H9 (cell line): ENCODE results near the gene VGLL3. TPM values are rescaled to one million over a fixed set of nuclear protein-coding genes. Genes with fewer than 3 reads are reported as not detected.
"Not testable (repeated sequence)": the region's sequence is repeated elsewhere in the genome, so short reads cannot be mapped to it uniquely, and the experiment has no call there.

ENCODE experiments used
- DNase-seq: peaks from one replicate; pipeline ENCODE4 v3.0.0-alpha.2; 2017
- H2AFZ ChIP-seq: one replicate; pipeline ENCODE4 v1.6.1; 2013; ENCODE audit warnings: mild to moderate bottlenecking, low read length, control low read depth, moderate library complexity
- H2AK5ac ChIP-seq: 2 replicates; pipeline ENCODE4 v1.6.1; 2013; ENCODE audit warnings: low read length, control low read depth, mixed read lengths; ENCODE audit not compliant: insufficient read length
- H2BK120ac ChIP-seq: one replicate; pipeline ENCODE4 v1.6.1; 2013; ENCODE audit warnings: low read depth, mild to moderate bottlenecking, low read length, control low read depth, inconsistent platforms; ENCODE audit not compliant: poor library complexity, severe bottlenecking
- H2BK12ac ChIP-seq: 2 replicates; pipeline ENCODE4 v1.6.1; 2013; ENCODE audit warnings: low read length, control low read depth, mixed read lengths, low read depth; ENCODE audit not compliant: insufficient read length
- H2BK15ac ChIP-seq: 2 replicates; pipeline ENCODE4 v1.6.1; 2013; ENCODE audit warnings: low read depth, low read length, control low read depth
- H2BK20ac ChIP-seq: one replicate; pipeline ENCODE4 v1.6.1; 2013; ENCODE audit warnings: low read depth, mild to moderate bottlenecking, low read length, control low read depth, inconsistent platforms; ENCODE audit not compliant: poor library complexity, severe bottlenecking
- H2BK5ac ChIP-seq: 2 replicates; pipeline ENCODE4 v1.6.1; 2013; ENCODE audit warnings: low read length, control low read depth, mixed read lengths; ENCODE audit not compliant: insufficient read length
- H3K14ac ChIP-seq: 2 replicates; pipeline ENCODE4 v1.6.1; 2013; ENCODE audit warnings: low read length, control low read depth; ENCODE audit not compliant: insufficient read depth
- H3K18ac ChIP-seq: 2 replicates; pipeline ENCODE4 v1.6.1; 2013; ENCODE audit warnings: low read depth, mild to moderate bottlenecking, mixed read lengths, low read length, control low read depth; ENCODE audit not compliant: insufficient read length
- H3K23ac ChIP-seq: 2 replicates; pipeline ENCODE4 v1.6.1; 2013; ENCODE audit warnings: low read length, control low read depth, mixed read lengths, low read depth; ENCODE audit not compliant: insufficient read length
- H3K23me2 ChIP-seq: 2 replicates; pipeline ENCODE4 v1.6.1; 2013; ENCODE audit warnings: low read depth, mild to moderate bottlenecking, mixed read lengths, low read length, control low read depth; ENCODE audit not compliant: insufficient read length, poor library complexity, severe bottlenecking
- H3K27ac ChIP-seq: 2 replicates; pipeline ENCODE4 v1.5.1; 2013; ENCODE audit warnings: low read length, control low read depth, mixed read lengths, low read depth; ENCODE audit not compliant: insufficient read length
- H3K27me3 ChIP-seq: 2 replicates; pipeline ENCODE4 v1.6.1; 2013; ENCODE audit warnings: low read length, control low read depth, inconsistent platforms; ENCODE audit not compliant: insufficient read depth
- H3K4ac ChIP-seq: 2 replicates; pipeline ENCODE4 v1.6.1; 2013; ENCODE audit warnings: low read depth, mild to moderate bottlenecking, control low read depth, inconsistent platforms, low read length, moderate library complexity
- H3K4me1 ChIP-seq: 2 replicates; pipeline ENCODE4 v1.6.1; 2013; ENCODE audit warnings: low read length, control low read depth, inconsistent platforms; ENCODE audit not compliant: insufficient read depth
- H3K4me2 ChIP-seq: 2 replicates; pipeline ENCODE4 v1.6.1; 2013; ENCODE audit warnings: low read length, control low read depth, mixed read lengths; ENCODE audit not compliant: insufficient read length, insufficient read depth
- H3K56ac ChIP-seq: 2 replicates; pipeline ENCODE4 v1.6.1; 2013; ENCODE audit warnings: low read depth, mild to moderate bottlenecking, mixed read lengths, low read length, control low read depth; ENCODE audit not compliant: insufficient read length
- H3K79me1 ChIP-seq: 2 replicates; pipeline ENCODE4 v1.6.1; 2013; ENCODE audit warnings: low read depth, mild to moderate bottlenecking, moderate library complexity, low read length, control low read depth, inconsistent platforms; ENCODE audit not compliant: insufficient read depth, poor library complexity, severe bottlenecking
- H3K79me2 ChIP-seq: 2 replicates; pipeline ENCODE4 v1.6.1; 2013; ENCODE audit warnings: low read length, control low read depth, inconsistent platforms; ENCODE audit not compliant: insufficient read depth
- H3K9ac ChIP-seq: 2 replicates; pipeline ENCODE4 v1.6.1; 2013; ENCODE audit warnings: low read length, control low read depth, mixed read lengths; ENCODE audit not compliant: insufficient read length; ENCODE audit errors: extremely low read depth
- H3K9me3 ChIP-seq: one replicate; pipeline ENCODE4 v1.6.1; 2013; ENCODE audit warnings: low read depth, low read length, inconsistent platforms; ENCODE audit not compliant: control insufficient read depth
- H3T11ph ChIP-seq: one replicate; pipeline ENCODE4 v1.6.1; 2013; ENCODE audit warnings: mild to moderate bottlenecking, low read length, control low read depth, inconsistent platforms
- H4K20me1 ChIP-seq: one replicate; pipeline ENCODE4 v1.6.1; 2013; ENCODE audit not compliant: control insufficient read depth, insufficient read length, insufficient read depth
- H4K5ac ChIP-seq: 2 replicates; pipeline ENCODE4 v1.6.1; 2013; ENCODE audit warnings: low read depth, mild to moderate bottlenecking, mixed read lengths, low read length, control low read depth; ENCODE audit not compliant: insufficient read length
- H4K8ac ChIP-seq: replicated peaks from 2 replicates; pipeline ENCODE4 v1.6.1; 2013; ENCODE audit warnings: low read length, control low read depth, mixed read lengths, low read depth; ENCODE audit not compliant: insufficient read length
- H4K91ac ChIP-seq: 2 replicates; pipeline ENCODE4 v1.6.1; 2013; ENCODE audit warnings: low read depth, mild to moderate bottlenecking, moderate library complexity, mixed read lengths, low read length, control low read depth; ENCODE audit not compliant: insufficient read length
- H3K27ac Mint-ChIP-seq, 3 experiments: 2 replicates in 2 of 3; 3 replicates in 1 of 3; pipeline ENCODE4 v1.8.0; 2020 to 2021; ENCODE audit warnings: mixed read lengths in 3 of 3, mild to moderate bottlenecking in 1 of 3, moderate library complexity in 1 of 3
- H3K27me3 Mint-ChIP-seq: 2 replicates; pipeline ENCODE4 v1.8.0; 2021; ENCODE audit warnings: low read depth, mild to moderate bottlenecking, moderate library complexity, mixed read lengths
- H3K36me3 Mint-ChIP-seq, 3 experiments: 2 replicates in 2 of 3; 3 replicates in 1 of 3; pipeline ENCODE4 v1.8.0; 2020 to 2021; ENCODE audit warnings: low read depth in 3 of 3, mixed read lengths in 3 of 3; ENCODE audit not compliant: insufficient read depth in 1 of 3
- H3K4me1 Mint-ChIP-seq, 2 experiments: 2 replicates each; pipeline ENCODE4 v1.8.0; 2020; ENCODE audit warnings: mixed read lengths in 2 of 2
- H3K4me3 Mint-ChIP-seq, 2 experiments: 2 replicates in 1 of 2; 3 replicates in 1 of 2; pipeline ENCODE4 v1.8.0; 2020 to 2021; ENCODE audit warnings: mild to moderate bottlenecking in 2 of 2, mixed read lengths in 2 of 2, moderate library complexity in 1 of 2
- H3K9me3 Mint-ChIP-seq, 2 experiments: 2 replicates in 1 of 2; 3 replicates in 1 of 2; pipeline ENCODE4 v1.8.0; 2020; ENCODE audit warnings: mild to moderate bottlenecking in 2 of 2, mixed read lengths in 2 of 2, moderate library complexity in 1 of 2
- WGBS: extraction: QIAGEN DNeasy Blood & Tissue Kit; methylation state at CpG from one replicate; pipeline ENCODE4 v1.1.7; 2013; ENCODE audit warnings: missing lambda C conversion rate, low lambda C conversion rate, mixed read lengths; ENCODE audit not compliant: insufficient read length; ENCODE audit errors: extremely low coverage; 5-methylcytosine and 5-hydroxymethylcytosine counted together
- total RNA-seq: library from RNA; stranded (reverse); gene quantifications from 2 replicates; pipeline ENCODE4 v1.2.1, GENCODE V29; 2021
- TF ChIP-seq, protein P1 (sequence below): fragments of 200-600 bp; sonication (generic); conservative IDR thresholded peaks from 3 replicates; pipeline ENCODE4 v1.8.0; 2021; ENCODE audit warnings: antibody characterized with exemption, mild to moderate bottlenecking

VGLL3 gene
- total RNA-seq, 1 experiment from 2014 or later, result 19.7 TPM

DNA sequence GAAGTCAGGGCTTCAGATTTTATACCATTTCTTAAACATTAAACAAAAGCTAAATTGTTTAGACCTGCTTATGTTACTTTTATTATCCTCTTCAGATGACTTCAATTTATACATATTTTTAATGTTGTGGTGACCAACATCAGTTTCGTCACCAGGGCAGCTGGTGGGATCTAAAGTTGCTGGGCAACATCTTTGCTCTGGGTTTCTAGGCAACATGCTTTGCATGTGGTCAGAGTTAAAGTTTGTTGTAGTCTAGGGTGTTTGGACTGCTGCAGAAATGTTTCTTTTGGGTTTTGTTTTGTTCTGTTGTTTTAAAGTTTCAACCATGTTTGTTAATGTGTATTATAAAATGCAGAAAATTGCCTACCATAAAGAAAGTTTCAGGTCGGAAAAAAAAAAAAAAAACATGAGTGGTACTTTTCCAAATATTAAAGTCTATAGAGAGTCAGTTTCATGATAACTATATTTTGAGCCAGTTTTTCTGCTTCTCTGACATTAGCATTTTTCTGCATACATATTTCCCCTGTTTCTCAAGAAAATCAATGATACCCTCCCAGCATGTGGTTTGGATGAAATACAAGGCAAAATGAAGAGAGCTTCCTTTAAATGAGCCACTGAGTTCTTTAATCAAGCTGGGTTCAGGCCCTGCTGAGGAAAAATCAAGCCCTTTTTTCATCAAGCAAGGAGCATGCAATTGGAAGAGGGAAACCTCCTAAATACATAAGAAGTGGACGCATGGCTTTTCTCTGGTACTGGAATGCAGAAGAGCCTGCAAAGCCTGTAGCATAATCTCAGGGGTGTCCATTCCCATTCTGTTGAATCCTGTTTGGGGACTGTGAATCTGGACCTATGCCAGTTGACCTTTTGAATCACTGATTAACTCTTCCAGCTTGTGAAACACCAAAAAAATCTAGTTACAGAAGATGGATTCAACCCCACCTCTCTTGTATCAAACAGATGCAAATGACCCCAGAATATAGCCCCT, 35.0 kb upstream of the VGLL3 start:
- no peak overlapping the region for H2BK12ac ChIP-seq
- H4K91ac ChIP-seq, result no peak overlapping the region
- no peak overlapping the region for H2BK15ac ChIP-seq
- DNase-seq, result no peak
- no peak overlapping the region for H2AFZ ChIP-seq
- H3K14ac ChIP-seq, result no peak overlapping the region; the same call in 1 of the 2 replicates
- Mint-ChIP-seq H3K36me3 (peaks cover 0 to 3% (median 0%) of the 10 kb centered on the region in 3 experiments; a peak in 2 of 7 replicates), H3K4me1 (no peaks in the 10 kb centered on the region), H3K27me3 (no peaks in the 10 kb centered on the region), H3K9me3 (peaks cover 0 to 1% of the 10 kb centered on the region in 2 experiments; a peak in 3 of 5 replicates), H3K27ac (no peak overlapping the region; a peak in 1 of 7 replicates), H3K4me3 (no peak overlapping the region)
- no peaks in the 10 kb centered on the region for H3K23me2 ChIP-seq
- H3T11ph ChIP-seq, result no peak overlapping the region
- H3K4me2 ChIP-seq, result no peak overlapping the region
- no CpG with 5 or more reads among the region's 3 CpGs for WGBS
- no peaks in the 10 kb centered on the region for H3K79me2 ChIP-seq
- H3K18ac ChIP-seq, result no peak overlapping the region
- H3K4me1 ChIP-seq, result no peaks in the 10 kb centered on the region
- H3K56ac ChIP-seq, result no peak overlapping the region
- no peak overlapping the region for H3K27ac ChIP-seq
- no peaks in the 10 kb centered on the region for H3K27me3 ChIP-seq
- no peaks in the 10 kb centered on the region for H4K20me1 ChIP-seq
- no peak overlapping the region for H2BK5ac ChIP-seq
- H2BK120ac ChIP-seq, result no peak overlapping the region
- no peak overlapping the region for H2BK20ac ChIP-seq
- no peak overlapping the region for H3K23ac ChIP-seq
- H3K4ac ChIP-seq, result no peak overlapping the region
- no peak overlapping the region for H3K9ac ChIP-seq
- H2AK5ac ChIP-seq, result no peak overlapping the region
- H3K79me1 ChIP-seq, result no peaks in the 10 kb centered on the region
- no peak overlapping the region for H4K5ac ChIP-seq
- no peak overlapping the region for H4K8ac ChIP-seq
- TF ChIP-seq, protein P1, sequence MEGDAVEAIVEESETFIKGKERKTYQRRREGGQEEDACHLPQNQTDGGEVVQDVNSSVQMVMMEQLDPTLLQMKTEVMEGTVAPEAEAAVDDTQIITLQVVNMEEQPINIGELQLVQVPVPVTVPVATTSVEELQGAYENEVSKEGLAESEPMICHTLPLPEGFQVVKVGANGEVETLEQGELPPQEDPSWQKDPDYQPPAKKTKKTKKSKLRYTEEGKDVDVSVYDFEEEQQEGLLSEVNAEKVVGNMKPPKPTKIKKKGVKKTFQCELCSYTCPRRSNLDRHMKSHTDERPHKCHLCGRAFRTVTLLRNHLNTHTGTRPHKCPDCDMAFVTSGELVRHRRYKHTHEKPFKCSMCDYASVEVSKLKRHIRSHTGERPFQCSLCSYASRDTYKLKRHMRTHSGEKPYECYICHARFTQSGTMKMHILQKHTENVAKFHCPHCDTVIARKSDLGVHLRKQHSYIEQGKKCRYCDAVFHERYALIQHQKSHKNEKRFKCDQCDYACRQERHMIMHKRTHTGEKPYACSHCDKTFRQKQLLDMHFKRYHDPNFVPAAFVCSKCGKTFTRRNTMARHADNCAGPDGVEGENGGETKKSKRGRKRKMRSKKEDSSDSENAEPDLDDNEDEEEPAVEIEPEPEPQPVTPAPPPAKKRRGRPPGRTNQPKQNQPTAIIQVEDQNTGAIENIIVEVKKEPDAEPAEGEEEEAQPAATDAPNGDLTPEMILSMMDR, result no peak
- H3K9me3 ChIP-seq, result no peaks in the 10 kb centered on the region

DNA sequence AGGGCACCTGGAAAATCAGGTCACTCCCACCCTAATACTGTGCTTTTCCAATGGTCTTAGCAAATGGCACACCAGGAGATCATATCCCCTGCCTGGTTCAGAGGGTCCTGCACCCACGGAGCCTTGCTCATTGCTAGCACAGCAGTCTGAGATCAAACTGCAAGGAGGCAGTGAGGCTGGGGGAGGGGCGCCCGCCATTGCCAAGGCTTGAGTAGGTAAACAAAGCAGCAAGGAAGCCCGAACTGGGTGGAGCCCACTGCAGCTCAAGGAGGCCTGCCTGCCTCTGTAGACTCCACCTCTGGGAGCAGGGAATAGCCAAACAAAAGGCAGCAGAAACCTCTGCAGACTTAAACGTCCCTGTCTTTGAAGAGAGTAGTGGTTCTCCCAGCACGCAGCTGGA, 26.4 kb upstream of the VGLL3 start:
- not testable (repeated sequence) for H3K27ac Mint-ChIP-seq, H2BK5ac ChIP-seq, H3K27me3 ChIP-seq, H2BK12ac ChIP-seq, H2BK15ac ChIP-seq, H4K8ac ChIP-seq, H2BK20ac ChIP-seq, H3K56ac ChIP-seq, H3K4me1 ChIP-seq, H3K23me2 ChIP-seq, H3K4me3 Mint-ChIP-seq, H3T11ph ChIP-seq, H3K23ac ChIP-seq, H3K4ac ChIP-seq, H2AK5ac ChIP-seq, H3K18ac ChIP-seq, H3K14ac ChIP-seq, H2BK120ac ChIP-seq, H3K9ac ChIP-seq, H4K20me1 ChIP-seq, H3K79me1 ChIP-seq, H2AFZ ChIP-seq, H3K4me1 Mint-ChIP-seq, H4K91ac ChIP-seq, H3K27me3 Mint-ChIP-seq, H3K27ac ChIP-seq, H3K79me2 ChIP-seq, DNase-seq, H3K4me2 ChIP-seq, H4K5ac ChIP-seq, H3K9me3 ChIP-seq
- Mint-ChIP-seq H3K36me3 (peaks cover 3 to 37% (median 9%) of the 10 kb centered on the region in 3 experiments; a peak in 6 of 7 replicates), H3K9me3 (peaks cover 30 to 32% of the 10 kb centered on the region in 2 experiments)
- no CpG with 5 or more reads among the region's 6 CpGs for WGBS
